Measurements from ENCODE around the gene ZNF618. TPM values are rescaled to one million over a fixed set of nuclear protein-coding genes. Genes with fewer than 3 reads are reported as not detected.

The ZNF618 gene
- polyA plus RNA-seq, 1 donor (not counting 4 experiments of a cell fraction or from before 2014, with no cell fraction given): 2.5 TPM

GRCh38 chr9:114037961-114038723, 162.0 kb downstream of the ZNF618 start:
- Histone ChIP-seq H3K27me3 (ENCODE audit: control insufficient read depth, extremely low read depth, insufficient read depth, low read length) (no peaks in the 10 kb centered on the region), H3K79me2 (ENCODE audit: control insufficient read depth, insufficient read depth, low read length) (no peaks in the 10 kb centered on the region), H3K9ac (ENCODE audit: control insufficient read depth, extremely low read depth, insufficient read depth, low read length) (no peak overlapping the region), H3K27ac (ENCODE audit: control insufficient read depth, insufficient read depth, low read length) (no peak overlapping the region), H2AFZ (ENCODE audit: control insufficient read depth, low read length) (no peak overlapping the region), H4K20me1 (ENCODE audit: control insufficient read depth, extremely low read depth, insufficient read depth, low read length) (no peaks in the 10 kb centered on the region), H3K36me3 (ENCODE audit: control insufficient read depth in 2 of 2, extremely low read depth in 1 of 2, insufficient read depth in 2 of 2, low read length in 2 of 2) (peaks cover 0 to 9% of the 10 kb centered on the region in 2 experiments), H3K4me3 (ENCODE audit: control insufficient read depth in 2 of 3, extremely low read depth in 1 of 3, insufficient read depth in 2 of 3, low read depth in 1 of 3, low read length in 3 of 3) (no peak overlapping the region), H3K4me2 (ENCODE audit: control insufficient read depth, extremely low read depth, insufficient read depth, low read depth, low read length) (no peak overlapping the region), H3K4me1 (ENCODE audit: control insufficient read depth, extremely low read depth, insufficient read depth, low read length) (no peaks in the 10 kb centered on the region), H3K9me3 (ENCODE audit: control insufficient read depth, low read depth, low read length) (no peaks in the 10 kb centered on the region), H3K9me1 (ENCODE audit: control insufficient read depth, extremely low read depth, insufficient read depth, low read length) (no peaks in the 10 kb centered on the region)
- DNase-seq (ENCODE audit: low read depth, low spot score) (no peak), FAIRE-seq (no peak)
- no peak for TF ChIP-seq EZH2 (IDR thresholded peaks at IDR 0.05; ENCODE audit: low read length)
- TF ChIP-seq CTCF (optimal IDR thresholded peaks at IDR 0.05 in 1 of 3, IDR thresholded peaks at IDR 0.05 in 1 of 3, conservative IDR thresholded peaks at IDR 0.05 in 1 of 3; ENCODE audit: extremely low read depth in 1 of 3, insufficient read depth in 2 of 3, low read length in 3 of 3): no peak
- dilution Hi-C loops (cut with MboI; ENCODE audit: extremely low pct_ligation_motif_present, low sequenced_read_pairs): no loop called here

DNA sequence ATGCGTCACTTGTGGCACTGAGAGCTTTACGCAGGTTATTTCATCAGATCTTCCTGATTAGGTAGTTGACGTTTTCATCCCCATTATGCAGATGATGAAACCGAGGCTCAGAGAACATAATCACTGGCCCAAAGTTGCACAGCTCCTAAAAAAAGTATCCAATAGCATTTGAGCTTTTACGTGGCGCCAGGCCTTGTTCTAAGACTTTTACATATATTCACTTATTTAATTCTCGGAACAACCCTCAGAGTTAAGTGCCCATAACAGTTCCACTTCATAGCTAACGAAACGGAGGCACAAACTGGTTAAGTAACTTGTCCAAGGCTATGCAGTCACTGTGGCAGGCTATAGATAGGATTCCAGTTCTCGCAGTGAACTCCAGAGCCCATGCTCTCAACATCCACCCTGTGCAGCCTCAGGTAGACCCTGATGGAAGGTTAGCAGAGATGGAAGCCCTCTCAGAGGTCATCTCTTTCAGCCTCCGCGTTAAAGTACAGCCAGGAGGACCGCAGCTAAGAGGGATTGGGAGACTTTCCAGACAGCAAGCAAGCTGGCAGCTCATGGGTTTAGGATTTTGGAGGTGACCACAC, 162.7 kb downstream of the ZNF618 start:
- Histone ChIP-seq H3K79me2 (ENCODE audit: control insufficient read depth, insufficient read depth, low read length) (no peaks in the 10 kb centered on the region), H3K9me3 (ENCODE audit: control insufficient read depth, low read depth, low read length) (no peaks in the 10 kb centered on the region), H3K9ac (ENCODE audit: control insufficient read depth, extremely low read depth, insufficient read depth, low read length) (no peak overlapping the region), H3K4me3 (ENCODE audit: control insufficient read depth in 2 of 3, extremely low read depth in 1 of 3, insufficient read depth in 2 of 3, low read depth in 1 of 3, low read length in 3 of 3) (no peak overlapping the region), H3K4me2 (ENCODE audit: control insufficient read depth, extremely low read depth, insufficient read depth, low read depth, low read length) (no peak overlapping the region), H4K20me1 (ENCODE audit: control insufficient read depth, extremely low read depth, insufficient read depth, low read length) (no peaks in the 10 kb centered on the region), H3K4me1 (ENCODE audit: control insufficient read depth, extremely low read depth, insufficient read depth, low read length) (no peaks in the 10 kb centered on the region), H2AFZ (ENCODE audit: control insufficient read depth, low read length) (no peak overlapping the region), H3K27ac (ENCODE audit: control insufficient read depth, insufficient read depth, low read length) (no peak overlapping the region), H3K27me3 (ENCODE audit: control insufficient read depth, extremely low read depth, insufficient read depth, low read length) (no peaks in the 10 kb centered on the region), H3K36me3 (ENCODE audit: control insufficient read depth in 2 of 2, extremely low read depth in 1 of 2, insufficient read depth in 2 of 2, low read length in 2 of 2) (peaks cover 0 to 9% of the 10 kb centered on the region in 2 experiments), H3K9me1 (ENCODE audit: control insufficient read depth, extremely low read depth, insufficient read depth, low read length) (no peaks in the 10 kb centered on the region)
- FAIRE-seq (no peak), DNase-seq (ENCODE audit: low read depth, low spot score) (no peak)
- dilution Hi-C loops (cut with MboI; ENCODE audit: extremely low pct_ligation_motif_present, low sequenced_read_pairs): no loop called here
- no peak for TF ChIP-seq CTCF (optimal IDR thresholded peaks at IDR 0.05 in 1 of 3, IDR thresholded peaks at IDR 0.05 in 1 of 3, conservative IDR thresholded peaks at IDR 0.05 in 1 of 3; ENCODE audit: extremely low read depth in 1 of 3, insufficient read depth in 2 of 3, low read length in 3 of 3)
- no peak for TF ChIP-seq EZH2 (IDR thresholded peaks at IDR 0.05; ENCODE audit: low read length)
